ENCODE measurements around the gene TMEM185B.
"Not testable (repeated sequence)": the region's sequence is repeated elsewhere in the genome, so short reads cannot be mapped to it uniquely, and the experiment has no call there.

Gene TMEM185B

DNA sequence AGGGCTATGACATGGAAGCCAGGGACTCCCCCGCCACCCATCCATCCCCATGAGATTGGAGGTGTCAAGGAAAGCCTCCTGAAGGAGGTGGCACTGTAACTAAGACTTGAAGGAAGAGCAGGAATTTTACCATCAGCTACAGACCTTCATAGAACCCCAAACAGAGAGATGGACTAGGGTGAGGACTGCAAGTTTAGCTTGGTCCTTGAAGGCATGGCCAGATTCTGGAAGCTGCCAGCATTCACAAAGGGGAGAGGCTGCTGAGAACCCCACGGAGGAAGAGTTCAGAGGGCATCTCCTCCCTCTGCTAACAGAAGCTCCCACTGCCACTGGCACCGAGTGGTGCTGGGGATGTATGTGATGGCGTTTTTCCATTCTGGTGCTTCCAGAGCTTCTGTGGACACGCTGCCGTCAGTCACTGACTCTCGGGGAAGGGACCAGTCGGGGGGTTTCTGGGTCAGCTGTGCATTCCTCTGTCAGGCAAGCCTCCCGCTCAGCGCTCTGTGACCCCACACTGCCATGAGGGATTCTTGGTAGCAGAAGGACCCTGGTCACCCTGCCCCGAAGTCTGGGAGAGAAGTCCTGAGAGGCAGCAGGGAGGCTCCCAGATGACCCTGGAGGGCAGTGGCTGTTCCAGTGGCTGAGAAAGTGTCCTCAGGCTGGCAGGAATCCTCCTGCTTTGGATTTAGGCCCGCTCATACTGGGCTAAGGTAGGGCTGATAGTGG lies 18.1 kb downstream of the TMEM185B start:
- DNase-seq = no peak

DNA sequence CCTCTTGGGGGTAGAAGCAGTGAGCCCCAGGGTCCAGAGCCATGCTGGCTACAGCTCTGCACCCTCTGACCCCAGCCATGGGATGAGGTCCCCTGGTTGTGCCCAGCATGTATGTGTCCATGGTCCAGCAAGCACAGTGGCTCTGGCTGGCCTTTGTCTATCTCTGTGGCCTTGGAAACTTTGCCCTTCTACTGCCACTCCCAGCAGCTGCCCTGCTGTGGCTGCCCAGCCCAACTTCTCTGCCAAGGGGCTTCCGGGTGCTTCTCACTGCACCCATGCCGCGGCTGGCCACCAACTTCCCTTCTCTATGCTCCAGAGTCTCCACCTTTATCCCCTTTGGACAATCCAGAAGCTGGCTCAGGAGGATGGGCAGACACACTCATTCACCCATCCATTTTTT lies 18.8 kb downstream of the TMEM185B start:
- DNase-seq = no peak

DNA sequence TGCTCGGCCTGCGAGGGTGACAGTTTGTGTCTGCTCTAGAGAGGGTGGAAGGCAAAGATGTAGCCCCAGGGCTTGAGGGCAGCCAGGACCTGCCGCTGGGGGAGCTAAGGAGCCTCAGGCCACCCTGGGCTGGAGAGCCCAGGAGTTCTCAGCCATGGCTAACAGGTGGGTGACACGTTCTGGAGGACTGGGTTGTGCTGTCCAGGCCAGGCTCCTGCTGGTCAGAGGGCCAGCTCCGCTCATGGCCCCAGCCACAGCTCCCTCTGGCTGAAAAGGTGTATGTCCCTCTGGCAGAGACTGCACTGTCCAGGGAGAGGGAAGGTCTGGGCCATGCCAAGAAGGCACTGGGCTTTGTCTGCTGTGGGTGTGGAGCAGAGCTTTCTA lies 19.2 kb downstream of the TMEM185B start:
- no peak for DNase-seq

- DNase-seq = no peak
These were observed 19.8 kb downstream of the TMEM185B start for GRCh38 chr2:120203251-120204021.

GRCh38 chr2:120199817-120200459 lies 23.3 kb downstream of the TMEM185B start:
- DNase-seq = not testable (repeated sequence)

GRCh38 chr2:120195553-120195952 lies 27.6 kb downstream of the TMEM185B start:
- DNase-seq = no peak

- DNase-seq = no peak
These were observed 30.9 kb downstream of the TMEM185B start for GRCh38 chr2:120192280-120192679.

GRCh38 chr2:120189189-120189588 lies 34.0 kb downstream of the TMEM185B start:
- no peak for DNase-seq

DNA sequence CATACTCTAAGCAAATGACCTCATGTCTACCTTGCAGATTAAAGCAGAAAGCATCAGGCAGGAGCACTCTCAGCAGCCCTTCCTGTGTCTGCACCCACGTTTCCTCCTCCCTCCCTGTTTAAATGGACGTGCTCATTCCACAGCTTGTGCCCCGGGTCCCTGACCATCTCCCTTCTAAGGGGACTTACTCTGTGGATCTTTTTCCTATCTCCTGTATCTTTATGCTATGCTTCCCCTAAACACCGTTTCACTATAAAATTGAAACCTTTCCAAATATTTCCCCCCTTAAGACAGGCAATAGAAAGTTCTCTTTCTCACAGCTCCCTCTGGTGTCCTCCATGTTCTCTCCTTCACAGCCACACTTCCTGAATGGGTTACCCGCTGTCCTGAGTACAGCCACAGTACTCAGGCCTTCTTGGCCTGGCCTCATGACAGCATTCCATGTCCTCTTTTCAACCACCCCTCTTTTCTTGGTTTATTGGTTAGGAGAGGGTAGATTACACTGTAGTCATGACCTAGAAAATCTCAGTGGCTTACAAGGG lies 41.1 kb downstream of the TMEM185B start:
- DNase-seq = no peak

DNA sequence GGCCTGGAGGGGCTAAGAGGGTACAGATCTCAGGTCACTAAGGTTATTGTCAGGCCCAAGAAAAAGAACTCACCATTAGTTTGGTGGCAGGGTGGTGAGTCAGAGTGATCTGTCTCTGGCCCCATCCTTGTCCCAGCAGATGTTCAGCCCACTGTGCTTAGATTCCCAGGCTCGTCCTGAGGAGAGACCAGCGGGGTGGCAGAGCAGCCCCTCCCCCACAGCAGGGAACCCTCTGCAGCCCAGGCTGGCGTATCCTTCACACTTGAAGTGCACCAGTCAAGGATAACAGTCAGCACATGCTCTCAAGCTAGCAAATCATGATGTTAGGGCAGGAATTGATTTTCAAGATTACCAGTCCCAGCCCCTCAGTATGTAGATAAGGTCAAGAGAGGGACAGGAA lies 43.1 kb downstream of the TMEM185B start:
- no peak for DNase-seq

- DNase-seq = no peak
These were observed 43.8 kb downstream of the TMEM185B start for GRCh38 chr2:120179396-120179795.

DNA sequence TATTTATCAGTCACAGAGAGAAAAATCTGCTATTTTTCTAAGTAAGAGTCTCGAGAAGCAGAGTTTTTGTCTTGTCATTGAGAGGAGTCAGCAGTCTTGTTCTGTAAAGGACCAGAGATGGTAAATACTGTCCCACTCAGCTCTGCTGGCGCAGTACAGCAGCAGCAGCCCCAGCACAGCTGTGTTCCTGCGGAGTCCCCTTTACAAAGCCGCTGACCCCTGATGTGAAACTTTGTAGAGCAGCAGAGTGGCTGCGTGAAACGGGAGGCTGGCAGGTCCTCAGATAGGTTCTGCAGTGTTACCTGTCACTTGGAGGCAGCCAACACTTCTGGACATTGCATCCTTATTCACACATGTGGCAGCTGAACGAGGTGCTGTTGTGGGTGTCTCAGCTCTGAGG lies 45.2 kb downstream of the TMEM185B start:
- DNase-seq = no peak

- no peak for DNase-seq
These were observed 46.1 kb downstream of the TMEM185B start for GRCh38 chr2:120177001-120177621.

DNA sequence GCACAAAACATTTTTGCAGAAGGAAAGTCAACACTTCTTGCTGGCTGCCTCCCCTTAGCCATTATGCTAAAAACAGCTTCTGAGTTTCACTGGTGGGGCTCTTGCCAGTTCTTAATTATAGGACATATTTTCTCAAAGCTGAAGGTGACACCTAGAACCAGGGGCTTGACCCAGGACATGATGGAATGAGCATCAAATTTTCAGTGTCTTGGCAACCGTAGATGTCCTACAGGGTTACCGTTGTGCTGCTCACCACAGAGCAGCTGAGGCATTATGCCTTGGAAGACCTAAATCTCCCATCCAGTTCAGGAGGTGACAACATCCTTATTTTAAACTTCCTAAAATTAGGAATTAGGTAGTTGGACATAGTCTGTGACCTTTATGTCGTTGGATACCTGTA lies 46.7 kb downstream of the TMEM185B start:
- no peak for DNase-seq

GRCh38 chr2:120174963-120175581 lies 48.1 kb downstream of the TMEM185B start:
- DNase-seq = no peak
